Measurements from ENCODE around the gene BCL6B.

Gene BCL6B

GRCh38 chr17:7063518-7064094 lies 40.8 kb downstream of the BCL6B start:
- no peak for DNase-seq

- DNase-seq = no peak
Measured at GRCh38 chr17:7064261-7064660, 41.4 kb downstream of the BCL6B start.

GRCh38 chr17:7067198-7067597 lies 44.3 kb downstream of the BCL6B start:
- DNase-seq = no peak

- DNase-seq = no peak
Measured at GRCh38 chr17:7068268-7068667, 45.4 kb downstream of the BCL6B start.

GRCh38 chr17:7070712-7071111 lies 47.9 kb downstream of the BCL6B start:
- no peak for DNase-seq

- no peak for DNase-seq
Measured at GRCh38 chr17:7072406-7072805, 49.6 kb downstream of the BCL6B start.

- no peak for DNase-seq
Measured at GRCh38 chr17:7074931-7075330, 52.1 kb downstream of the BCL6B start.

GRCh38 chr17:7077911-7078546 lies 55.2 kb downstream of the BCL6B start:
- no peak for DNase-seq

- no peak for DNase-seq
Measured at GRCh38 chr17:7078711-7079110, 55.9 kb downstream of the BCL6B start.

Data from activated CD4-positive, alpha-beta T cell treated with anti-CD3 and anti-CD28 coated beads for 4 hours (primary cell).